Tibial nerve (tissue), 4 donors: ENCODE measurements around the gene PDZK1IP1. TPM values are rescaled to one million over a fixed set of nuclear protein-coding genes. Genes with fewer than 3 reads are reported as not detected.

Source experiments
- DNase-seq, 2 donors: peaks; one replicate each; pipeline ENCODE4 v3.0.0-alpha.2; 2019; ENCODE audit warnings: low spot score in 2 of 2
- H3K27ac ChIP-seq, 4 donors: fragments of 200-600 bp; sonication (generic) in 3 of 4; one replicate each; pipeline ENCODE4 v1.5.1; 2017 to 2019; ENCODE audit warnings: mild to moderate bottlenecking in 1 of 4
- H3K27me3 ChIP-seq, 2 donors: fragments of 200-600 bp; sonication (generic) in 1 of 2; one replicate each; pipeline versions ENCODE4 v1.5.1 to v1.6.0; 2017 to 2019
- H3K36me3 ChIP-seq, 3 donors: fragments of 200-600 bp; sonication (generic); one replicate each; pipeline ENCODE4 v1.5.1; 2018 to 2019
- H3K4me1 ChIP-seq, 4 donors: fragments of 200-600 bp; sonication (generic) in 3 of 4; one replicate each; pipeline ENCODE4 v1.5.1; 2017 to 2019
- H3K4me3 ChIP-seq, 4 donors: fragments of 200-600 bp; sonication (generic) in 3 of 4; one replicate each; pipeline ENCODE4 v1.5.1; 2017 to 2019; ENCODE audit warnings: mild to moderate bottlenecking in 1 of 4, moderate library complexity in 1 of 4
- H3K9me3 ChIP-seq, 4 donors: fragments of 200-600 bp; sonication (generic) in 3 of 4; one replicate each; pipeline ENCODE4 v1.5.1; 2017 to 2019
- EP300 ChIP-seq, 2 donors: sonication (generic); formaldehyde crosslinking; IDR thresholded peaks; one replicate each; pipeline ENCODE4 v1.6.1; 2017; ENCODE audit warnings: antibody characterized with exemption in 2 of 2, mild to moderate bottlenecking in 1 of 2
- POLR2A ChIP-seq, 2 donors: fragments of 450-650 bp; IDR thresholded peaks; one replicate each; pipeline ENCODE4 v1.6.1; 2017; ENCODE audit warnings: antibody characterized with exemption in 2 of 2, mild to moderate bottlenecking in 2 of 2, moderate library complexity in 2 of 2
- WGBS, 2 donors: methylation state at CpG; one replicate each; pipeline ENCODE4 v1.1.5; 2018; 5-methylcytosine and 5-hydroxymethylcytosine counted together
- total RNA-seq, 4 donors: library from RNA; depleted of rRNA; stranded (reverse); fragments of >200 nt; gene quantifications; one replicate each; pipeline ENCODE4 v1.1.0, GENCODE V29; 2016
- TF ChIP-seq, protein P1 (sequence below), 5 experiments: fragments of 200-600 bp in 3 of 5; fragments of 450-650 bp in 2 of 5; sonication (generic) in 3 of 5; IDR thresholded peaks; one replicate each; pipeline ENCODE4 v1.5.1; 2016 to 2019; ENCODE audit warnings: antibody characterized with exemption in 5 of 5, mild to moderate bottlenecking in 3 of 5, moderate library complexity in 2 of 5

The PDZK1IP1 gene
- total RNA-seq, 4 donors from 2014 or later: 1.5 to 4.2 TPM; not detected in 2

DNA sequence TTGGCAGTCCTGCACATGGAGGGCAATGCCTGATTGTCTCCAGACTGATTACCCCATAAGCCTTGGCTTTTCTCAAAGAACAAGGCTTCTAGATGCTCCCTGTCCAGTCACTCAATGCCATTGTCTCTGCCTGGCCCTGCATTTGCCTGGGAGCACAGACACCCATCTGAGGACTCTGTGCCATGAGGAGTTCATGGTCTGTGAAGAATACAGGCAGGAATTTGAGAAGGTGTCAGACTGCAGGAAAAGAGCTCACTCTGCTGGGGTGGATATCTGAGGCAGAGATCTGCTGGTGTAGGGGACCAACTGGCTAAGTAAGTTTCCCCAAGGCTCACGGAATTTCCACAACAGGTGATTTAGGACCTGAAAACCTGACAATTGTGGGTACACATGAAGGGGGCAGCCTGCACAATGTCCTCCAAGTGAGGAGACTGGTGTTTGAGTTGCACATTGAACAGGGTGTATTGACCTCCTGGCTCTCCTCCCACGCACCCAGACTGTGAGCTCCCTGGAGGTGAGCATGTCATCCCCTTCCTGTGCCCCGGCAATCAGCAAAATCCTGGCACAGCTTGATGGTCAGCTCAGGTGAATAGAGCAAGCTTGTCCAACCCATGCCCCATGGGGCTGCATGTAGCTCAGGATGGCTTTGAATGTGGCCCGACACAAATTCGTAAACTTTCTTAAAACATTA lies 51.8 kb downstream of the PDZK1IP1 start:
- no peaks in the 10 kb centered on the region for H3K36me3 ChIP-seq
- no peak for DNase-seq
- H3K4me1 ChIP-seq: no peaks in the 10 kb centered on the region
- no peak overlapping the region for H3K27ac ChIP-seq
- no peaks in the 10 kb centered on the region for H3K27me3 ChIP-seq
- H3K4me3 ChIP-seq: no peak overlapping the region
- no peaks in the 10 kb centered on the region for H3K9me3 ChIP-seq
- 82 to 92% methylated on average over 5 of the region's 5 CpGs for WGBS, 2 donors
- TF ChIP-seq, protein P1, sequence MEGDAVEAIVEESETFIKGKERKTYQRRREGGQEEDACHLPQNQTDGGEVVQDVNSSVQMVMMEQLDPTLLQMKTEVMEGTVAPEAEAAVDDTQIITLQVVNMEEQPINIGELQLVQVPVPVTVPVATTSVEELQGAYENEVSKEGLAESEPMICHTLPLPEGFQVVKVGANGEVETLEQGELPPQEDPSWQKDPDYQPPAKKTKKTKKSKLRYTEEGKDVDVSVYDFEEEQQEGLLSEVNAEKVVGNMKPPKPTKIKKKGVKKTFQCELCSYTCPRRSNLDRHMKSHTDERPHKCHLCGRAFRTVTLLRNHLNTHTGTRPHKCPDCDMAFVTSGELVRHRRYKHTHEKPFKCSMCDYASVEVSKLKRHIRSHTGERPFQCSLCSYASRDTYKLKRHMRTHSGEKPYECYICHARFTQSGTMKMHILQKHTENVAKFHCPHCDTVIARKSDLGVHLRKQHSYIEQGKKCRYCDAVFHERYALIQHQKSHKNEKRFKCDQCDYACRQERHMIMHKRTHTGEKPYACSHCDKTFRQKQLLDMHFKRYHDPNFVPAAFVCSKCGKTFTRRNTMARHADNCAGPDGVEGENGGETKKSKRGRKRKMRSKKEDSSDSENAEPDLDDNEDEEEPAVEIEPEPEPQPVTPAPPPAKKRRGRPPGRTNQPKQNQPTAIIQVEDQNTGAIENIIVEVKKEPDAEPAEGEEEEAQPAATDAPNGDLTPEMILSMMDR (IDR thresholded peaks at IDR 0.05): no peak
- TF ChIP-seq POLR2A (IDR thresholded peaks at IDR 0.05) (no peak), EP300 (IDR thresholded peaks at IDR 0.05) (no peak)

DNA sequence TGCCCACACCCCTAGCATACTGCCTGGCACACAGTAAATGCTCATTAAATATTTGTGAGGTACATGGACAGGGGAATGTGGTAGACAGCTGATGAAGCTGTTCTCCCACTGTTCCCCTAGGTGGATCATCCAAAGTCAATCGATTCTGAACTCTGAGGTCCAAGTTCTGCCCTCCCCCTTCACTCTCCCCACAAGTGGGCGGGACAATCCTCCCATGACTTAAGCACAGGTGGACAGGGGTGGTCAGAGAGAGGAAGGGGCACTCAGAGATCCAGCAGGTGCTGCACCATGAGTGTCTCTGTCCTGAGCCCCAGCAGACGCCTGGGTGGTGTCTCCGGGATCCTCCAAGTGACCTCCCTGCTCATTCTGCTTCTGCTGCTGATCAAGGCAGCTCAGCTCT lies 52.6 kb downstream of the PDZK1IP1 start, which contains the start of gene CYP4A22:
TSS of gene CYP4A22 (plus strand) at position 244 of the 400 bp plus-strand sequence. CDS start at position 289, 45 bp downstream.
- peaks cover 0 to 3% (median 0%) of the 10 kb centered on the region in 4 donors for H3K9me3 ChIP-seq
- TF ChIP-seq EP300 (IDR thresholded peaks at IDR 0.05) (no peak), POLR2A (IDR thresholded peaks at IDR 0.05) (no peak)
- TF ChIP-seq, protein P1 (IDR thresholded peaks at IDR 0.05): no peak
- WGBS, 2 donors: 74 to 93% methylated on average over 3 to 4 of the region's 4 CpGs
- no peak within 1 kb of the TSS for H3K4me3 ChIP-seq
- H3K36me3 ChIP-seq: no peaks in the 10 kb centered on the region
- H3K27ac ChIP-seq: no peak within 1 kb of the TSS
- no peak for DNase-seq
- no peaks in the 10 kb centered on the region for H3K27me3 ChIP-seq
- H3K4me1 ChIP-seq: no peaks in the 10 kb centered on the region

Other genes starting within 250 kb of the PDZK1IP1 start
- gene CYP4A11, start 248.6 kb downstream of the PDZK1IP1 start, total RNA-seq: under 1 TPM in 2 of 4 donors, not detected in 2; 0.30 to 0.42 TPM
- gene CYP4X1, start 166.4 kb downstream of the PDZK1IP1 start, total RNA-seq: 10 to 100 TPM; 40.6 to 49.5 (median 41.5) TPM
- gene CYP4Z1, start 122.8 kb downstream of the PDZK1IP1 start, total RNA-seq: 10 to 100 TPM in 2 of 4 donors, 1 to 10 TPM in 2; 8.5 to 12.9 (median 9.3) TPM
- gene CYP4A22, start 52.6 kb downstream of the PDZK1IP1 start, total RNA-seq: 1 to 10 TPM in 3 of 4 donors, under 1 TPM in 1; 0.84 to 4.5 (median 2.6) TPM
- gene TAL1, start 42.2 kb upstream of the PDZK1IP1 start, total RNA-seq: 10 to 100 TPM in 1 of 4 donors, 1 to 10 TPM in 3; 3.1 to 10.0 (median 5.7) TPM
- 1 to 10 TPM in 2 of 4 donors, under 1 TPM in 2; 0.44 to 2.7 (median 1.2) TPM for gene STIL, start 124.1 kb upstream of the PDZK1IP1 start, total RNA-seq
- gene CMPK1, start 143.8 kb upstream of the PDZK1IP1 start, total RNA-seq: 100 to 1,000 TPM in 1 of 4 donors, 10 to 100 TPM in 3; 69.9 to 105 (median 99.2) TPM
- under 1 TPM in 2 of 4 donors, not detected in 2; 0.21 to 0.98 TPM for gene FOXE3, start 226.2 kb upstream of the PDZK1IP1 start, total RNA-seq
- 10 to 100 TPM; 11.7 to 34.7 (median 27.6) TPM for gene FOXD2, start 248.0 kb upstream of the PDZK1IP1 start, total RNA-seq